IPS DF 19.7 (cell line): ENCODE measurements around the gene ANO3.

Experiments used
- DNase-seq: peaks from one replicate; pipeline ENCODE4 v3.0.0-alpha.2; 2013; ENCODE audit warnings: low read depth, low spot score

The ANO3 gene

GRCh38 chr11:26359055-26359454 is 27.1 kb downstream of the ANO3 start:
- DNase-seq, result no peak

GRCh38 chr11:26365284-26365683 is 33.4 kb downstream of the ANO3 start:
- DNase-seq, result no peak

- DNase-seq, result no peak
Measured at GRCh38 chr11:26377619-26378018, 45.7 kb downstream of the ANO3 start.

- DNase-seq, result no peak
Measured at GRCh38 chr11:26399336-26399735, 67.4 kb downstream of the ANO3 start.

GRCh38 chr11:26410706-26411366 is 78.9 kb downstream of the ANO3 start:
- no peak for DNase-seq

GRCh38 chr11:26412955-26413354 is 81.0 kb downstream of the ANO3 start:
- no peak for DNase-seq

GRCh38 chr11:26418386-26418912 is 86.5 kb downstream of the ANO3 start:
- DNase-seq, result no peak

- DNase-seq, result no peak
Measured at GRCh38 chr11:26420331-26420730, 88.4 kb downstream of the ANO3 start.

GRCh38 chr11:26424255-26424654 is 92.3 kb downstream of the ANO3 start:
- DNase-seq, result no peak

GRCh38 chr11:26439854-26440253 is 107.9 kb downstream of the ANO3 start:
- no peak for DNase-seq

GRCh38 chr11:26442131-26442530 is 110.2 kb downstream of the ANO3 start:
- DNase-seq, result no peak

- DNase-seq, result no peak
Measured at GRCh38 chr11:26443617-26444016, 111.7 kb downstream of the ANO3 start.

- no peak for DNase-seq
Measured at GRCh38 chr11:26457636-26458035, 125.7 kb downstream of the ANO3 start.

- no peak for DNase-seq
Measured at GRCh38 chr11:26465274-26465673, 133.3 kb downstream of the ANO3 start.

- DNase-seq, result no peak
Measured at GRCh38 chr11:26467506-26467905, 135.6 kb downstream of the ANO3 start.

- DNase-seq, result no peak
Measured at GRCh38 chr11:26470992-26471391, 139.1 kb downstream of the ANO3 start.

- no peak for DNase-seq
Measured at GRCh38 chr11:26473216-26474194, 141.6 kb downstream of the ANO3 start.

GRCh38 chr11:26474401-26474800 is 142.5 kb downstream of the ANO3 start:
- DNase-seq, result no peak

GRCh38 chr11:26477396-26477795 is 145.5 kb downstream of the ANO3 start:
- no peak for DNase-seq

- DNase-seq, result no peak
Measured at GRCh38 chr11:26478710-26479109, 146.8 kb downstream of the ANO3 start.

GRCh38 chr11:26480041-26480440 is 148.1 kb downstream of the ANO3 start:
- no peak for DNase-seq

GRCh38 chr11:26483108-26483507 is 151.2 kb downstream of the ANO3 start:
- no peak for DNase-seq

- DNase-seq, result no peak
Measured at GRCh38 chr11:26490546-26490945, 158.6 kb downstream of the ANO3 start.
